Muscle of leg (tissue), 11 donors: Measurements from ENCODE around the gene TLDC2. TPM values are rescaled to one million over a fixed set of nuclear protein-coding genes. Genes with fewer than 3 reads are reported as not detected.

ENCODE experiments used
- DNase-seq: peaks from one replicate; pipeline ENCODE4 v3.0.0; 2013
- H3K27ac ChIP-seq: one replicate; pipeline ENCODE4 v1.5.1; 2013; ENCODE audit warnings: mild to moderate bottlenecking, low read length, control low read depth
- H3K27me3 ChIP-seq: one replicate; pipeline ENCODE4 v1.6.1; 2013; ENCODE audit warnings: low read length; ENCODE audit not compliant: control insufficient read depth, insufficient read depth
- H3K36me3 ChIP-seq: one replicate; pipeline ENCODE4 v1.6.1; 2013; ENCODE audit warnings: low read length; ENCODE audit not compliant: control insufficient read depth, insufficient read depth
- H3K4me1 ChIP-seq: one replicate; pipeline ENCODE4 v1.6.1; 2013; ENCODE audit warnings: low read length; ENCODE audit not compliant: control insufficient read depth, insufficient read depth
- H3K4me3 ChIP-seq: one replicate; pipeline ENCODE4 v1.5.1; 2013; ENCODE audit warnings: low read length, control low read depth
- H3K9me3 ChIP-seq: replicated peaks from 2 replicates; pipeline ENCODE4 v1.6.1; 2013; ENCODE audit warnings: low read depth, low read length; ENCODE audit not compliant: control insufficient read depth
- WGBS: methylation state at CpG from one replicate; pipeline ENCODE4 v1.1.5; 2013; ENCODE audit warnings: missing lambda C conversion rate; ENCODE audit not compliant: insufficient coverage; 5-methylcytosine and 5-hydroxymethylcytosine counted together
- polyA plus RNA-seq, 8 donors: library from polyadenylated mRNA; unstranded; fragments of 120-200 nt; gene quantifications; one replicate each; pipeline versions ENCODE4 v1.2.1 to v1.2.3, GENCODE V29; 2013; ENCODE audit warnings: inconsistent platforms in 1 of 8, low replicate concordance in 1 of 8; ENCODE audit not compliant: insufficient read length in 8 of 8, insufficient read depth in 1 of 8
- total RNA-seq: library from RNA; stranded (reverse); fragments of 120-200 nt; gene quantifications from one replicate; pipeline ENCODE4 v1.2.4, GENCODE V29; 2013

Gene TLDC2
- total and polyA plus RNA-seq, 9 donors, result 0.04 to 0.45 (median 0.24) TPM; not detected in 1

DNA sequence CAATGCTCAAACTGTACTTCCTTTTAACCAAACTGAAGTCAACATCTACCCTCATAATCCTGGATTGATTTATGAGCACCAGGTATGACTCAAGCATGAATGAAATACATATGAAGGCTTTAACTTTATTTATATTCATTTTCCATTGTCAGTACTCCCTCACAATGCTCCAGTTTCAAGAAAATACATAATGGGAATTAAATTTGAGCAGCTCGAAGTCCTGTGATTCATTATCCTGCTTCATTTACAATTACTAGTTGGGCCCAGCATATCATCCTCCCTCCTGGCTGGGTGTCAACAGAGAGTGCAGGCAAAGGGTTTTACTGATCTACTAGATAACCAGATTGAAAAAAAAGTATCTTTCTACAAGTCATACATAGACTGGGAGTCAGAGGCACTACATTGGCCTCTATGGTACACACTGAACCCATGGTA lies 65.5 kb downstream of the TLDC2 start:
- Histone ChIP-seq H3K4me1 (peaks cover 4% of the 10 kb centered on the region), H3K27ac (no peak overlapping the region), H3K9me3 (no peaks in the 10 kb centered on the region), H3K36me3 (peaks cover 16% of the 10 kb centered on the region), H3K4me3 (no peak overlapping the region), H3K27me3 (no peaks in the 10 kb centered on the region)
- DNase-seq, result no peak
- no CpG with 5 or more reads among the region's 1 CpG for WGBS

Other genes starting within 250 kb of the TLDC2 start
- 0.09 TPM for gene SLA2, start 229.9 kb upstream of the TLDC2 start, total RNA-seq
- gene SLA2, start 229.9 kb upstream of the TLDC2 start, polyA plus RNA-seq, result under 1 TPM; 0.16 to 0.37 (median 0.28) TPM
- gene NDRG3, start 130.0 kb upstream of the TLDC2 start, total RNA-seq, result 16.8 TPM
- gene NDRG3, start 130.0 kb upstream of the TLDC2 start, polyA plus RNA-seq, result 10 to 100 TPM; 15.0 to 22.3 (median 16.7) TPM
- gene DSN1, start 102.4 kb upstream of the TLDC2 start, total RNA-seq, result 12.1 TPM
- gene DSN1, start 102.4 kb upstream of the TLDC2 start, polyA plus RNA-seq, result 10 to 100 TPM in 7 of 8 donors, 1 to 10 TPM in 1; 7.6 to 14.5 (median 10.6) TPM
- 22.1 TPM for gene SAMHD1, start 75.6 kb downstream of the TLDC2 start, total RNA-seq
- 10 to 100 TPM; 22.2 to 39.9 (median 26.9) TPM for gene SAMHD1, start 75.6 kb downstream of the TLDC2 start, polyA plus RNA-seq
- 10.8 TPM for gene RBL1, start 219.9 kb downstream of the TLDC2 start, total RNA-seq
- 10 to 100 TPM in 1 of 8 donors, 1 to 10 TPM in 7; 4.9 to 10.2 (median 7.5) TPM for gene RBL1, start 219.9 kb downstream of the TLDC2 start, polyA plus RNA-seq